ENCODE results near the gene FGFR3. TPM values are rescaled to one million over a fixed set of nuclear protein-coding genes. Genes with fewer than 3 reads are reported as not detected.

Gene FGFR3
- total and polyA plus RNA-seq, 2 of the 4 experiments (the other 2 are of a cell fraction): 0.18 to 0.67 TPM

- H2AK9ac ChIP-seq (replicated peaks; ENCODE audit: low read depth, low read length, poor library complexity): no peak overlapping the region
- peaks cover under 1% of the 10 kb centered on the region; the same call in 1 of the 2 replicates for H3K27me3 ChIP-seq (ENCODE audit: control insufficient read depth, insufficient read depth, low read length)
- no peaks in the 10 kb centered on the region for H3K36me3 ChIP-seq (ENCODE audit: control insufficient read depth, insufficient read depth, low read length)
- H3K9ac ChIP-seq (ENCODE audit: low read depth, low read length): no peak overlapping the region
- no peak overlapping the region for H2BK5ac ChIP-seq (ENCODE audit: low read depth, low read length, poor library complexity, severe bottlenecking)
- H3K27ac ChIP-seq (ENCODE audit: insufficient read depth, low read length): no peak overlapping the region
- no peak overlapping the region for H2BK20ac ChIP-seq (ENCODE audit: low read depth, low read length)
- no peak overlapping the region for H4K5ac ChIP-seq (ENCODE audit: low read depth, low read length)
- intact Hi-C loops (cut with micrococcal nuclease): no loop called here
- no peaks in the 10 kb centered on the region for H4K20me1 ChIP-seq (ENCODE audit: insufficient read depth, low read length)
- H3K4me1 ChIP-seq (ENCODE audit: control insufficient read depth, insufficient read depth, low read length): no peaks in the 10 kb centered on the region; the same call in 1 of the 2 replicates
- no peaks in the 10 kb centered on the region for H3K9me1 ChIP-seq (ENCODE audit: insufficient read depth, low read length)
- no peak overlapping the region for H4K91ac ChIP-seq (ENCODE audit: insufficient read depth, low read depth, low read length)
- no peak overlapping the region for H3K56ac ChIP-seq (ENCODE audit: extremely low read depth, insufficient read depth, low read length)
- no peaks in the 10 kb centered on the region for H3K9me3 ChIP-seq (ENCODE audit: control insufficient read depth, insufficient read depth, low read length)
- no peak overlapping the region for H3K4me3 ChIP-seq (ENCODE audit: insufficient read depth, low read depth, low read length)
- no peak overlapping the region for H2AK5ac ChIP-seq (ENCODE audit: low read depth, low read length)
- BruUV-seq (replicated peaks): no TSS peak
- H3K18ac ChIP-seq (ENCODE audit: low read depth, low read length): no peak overlapping the region
- H3K14ac ChIP-seq (replicated peaks; ENCODE audit: low read depth, low read length): no peak overlapping the region
- ChIA-PET POLR2A (ENCODE audit: unreplicated experiment) (no interaction called here), CTCF (no interaction called here)
- dilution Hi-C loops (cut with HindIII; ENCODE audit: low sequenced_read_pairs, unreplicated experiment): no loop called here
- no peak overlapping the region for H2BK15ac ChIP-seq (ENCODE audit: low read depth, low read length)
- no peaks in the 10 kb centered on the region for H3K79me1 ChIP-seq (ENCODE audit: low read depth in 1 of 2, low read length in 2 of 2)
- in situ Hi-C loops (cut with MboI; ENCODE audit: low sequenced_read_pairs): no loop called here
- no peak overlapping the region for H3K23ac ChIP-seq (ENCODE audit: low read depth, low read length)
- DNase-seq (no peak), ATAC-seq (ENCODE audit: low read depth) (peak; percentile 35)
- no peak overlapping the region for H3K4ac ChIP-seq (ENCODE audit: low read depth, low read length)
- TF ChIP-seq CEBPB (IDR thresholded peaks at IDR 0.05; ENCODE audit: low read depth, low read length) (0 out of 2 replicates have a peak, but pooled peaks have one; percentile 6), SMC3 (IDR thresholded peaks at IDR 0.05; ENCODE audit: low read depth, low read length) (no peak)
- 44% methylated on average over 10 of the region's 22 CpGs; no CpG with 5 or more reads in 1 of the 2 experiments for WGBS, 2 experiments (ENCODE audit: extremely low coverage in 2 of 2, insufficient read length in 1 of 2)
- no peak overlapping the region for H4K8ac ChIP-seq (ENCODE audit: low read depth in 2 of 2, low read length in 2 of 2)
- no peak overlapping the region for H2AFZ ChIP-seq (replicated peaks; ENCODE audit: low read length, poor library complexity)
- H3K4me2 ChIP-seq (ENCODE audit: low read depth, low read length): no peak overlapping the region
- no peak overlapping the region for H2BK120ac ChIP-seq (ENCODE audit: low read depth, low read length)
Observed at GRCh38 chr4:1802151-1802715, 9.1 kb downstream of the FGFR3 start.
